ENCODE data around the gene AMZ1.
"Not testable (repeated sequence)": the region's sequence is repeated elsewhere in the genome, so short reads cannot be mapped to it uniquely, and the experiment has no call there.

AMZ1 gene

DNA sequence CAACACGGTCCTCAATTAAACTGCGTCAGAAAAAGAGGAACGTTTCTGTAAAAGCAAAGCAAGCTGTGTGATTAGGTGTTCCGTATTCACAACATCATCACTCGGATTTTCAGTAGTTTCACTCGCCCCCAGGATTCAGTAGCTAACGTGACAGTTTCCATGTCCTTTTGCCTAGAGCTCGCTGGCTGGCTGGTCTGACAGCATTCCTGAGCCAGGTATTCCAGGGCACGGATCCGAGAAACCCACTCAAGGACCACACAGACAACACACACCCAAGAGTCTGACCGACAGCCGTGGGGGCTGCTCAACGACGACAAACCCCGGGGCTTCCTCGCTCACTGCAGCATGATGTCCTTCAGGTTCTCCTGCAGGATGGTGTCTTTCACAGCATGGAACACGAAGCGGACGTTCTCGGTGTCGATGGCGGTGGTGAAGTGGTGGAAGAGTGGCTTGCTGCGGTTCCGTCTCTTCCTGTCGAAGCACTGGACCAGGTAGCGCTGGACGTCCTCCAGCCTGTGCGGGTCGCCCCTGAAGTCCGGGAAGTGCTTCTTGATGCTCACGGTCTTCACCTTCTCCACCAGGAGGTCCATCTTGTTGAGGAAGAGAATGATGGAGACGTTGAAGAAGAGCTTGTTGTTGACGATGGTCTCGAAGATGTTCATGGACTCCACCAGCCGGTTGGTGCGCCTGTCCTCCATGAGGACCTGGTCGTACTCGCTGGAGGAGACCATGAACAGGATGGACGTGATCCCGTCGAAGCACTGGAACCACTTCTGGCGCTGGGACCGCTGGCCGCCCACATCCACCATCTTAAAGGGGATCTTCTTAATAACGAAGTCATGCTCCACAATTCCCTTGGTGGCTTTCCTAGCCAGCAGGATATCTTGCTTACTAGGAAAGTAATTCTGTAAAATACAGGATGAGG is 43.1 kb downstream of the AMZ1 start:
- Histone ChIP-seq H3K4me1 (ENCODE audit: control insufficient read depth, insufficient read depth, low read length, poor library complexity, severe bottlenecking) (peaks cover 6% of the 10 kb centered on the region), H3K36me3 (ENCODE audit: control insufficient read depth, insufficient read depth, low read length) (peaks cover 69% of the 10 kb centered on the region), H3K27ac (ENCODE audit: low read depth, low read length, severe bottlenecking) (no peak overlapping the region), H3K9me3 (ENCODE audit: control insufficient read depth, low read length) (no peaks in the 10 kb centered on the region), H3K4me3 (ENCODE audit: extremely low read depth, insufficient read depth, low read length, poor library complexity, severe bottlenecking) (no peak overlapping the region)
- 95 to 96% methylated on average over 34 to 42 of the region's 45 CpGs for WGBS, 2 experiments (ENCODE audit: insufficient coverage in 2 of 2)

DNA sequence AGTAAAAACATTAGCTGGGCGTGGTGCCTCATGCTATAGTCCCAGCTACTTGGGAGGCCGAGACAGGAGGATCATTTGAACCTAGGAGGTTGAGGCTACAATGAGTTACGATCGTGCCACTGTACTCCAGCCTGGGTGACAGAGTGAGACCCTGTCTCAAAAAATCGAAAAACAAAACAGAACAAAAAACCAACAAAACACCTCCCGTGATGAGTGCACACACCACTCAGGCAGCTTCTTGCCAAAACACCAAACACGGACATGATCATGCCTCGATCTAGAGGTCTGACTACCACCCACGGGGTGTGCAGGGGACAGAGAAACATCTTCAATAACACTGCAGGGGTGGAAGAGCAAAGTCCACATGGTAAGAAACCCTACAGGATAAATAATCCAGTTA is 44.4 kb downstream of the AMZ1 start:
- WGBS, 2 experiments (ENCODE audit: insufficient coverage in 2 of 2) = 96 to 97% methylated on average over 8 to 9 of the region's 9 CpGs
- Histone ChIP-seq H3K4me3 (ENCODE audit: extremely low read depth, insufficient read depth, low read length, poor library complexity, severe bottlenecking) (no peak overlapping the region), H3K4me1 (ENCODE audit: control insufficient read depth, insufficient read depth, low read length, poor library complexity, severe bottlenecking) (peaks cover 6% of the 10 kb centered on the region), H3K9me3 (ENCODE audit: control insufficient read depth, low read length) (no peaks in the 10 kb centered on the region), H3K27ac (ENCODE audit: low read depth, low read length, severe bottlenecking) (no peak overlapping the region), H3K36me3 (ENCODE audit: control insufficient read depth, insufficient read depth, low read length) (peaks cover 63% of the 10 kb centered on the region)

DNA sequence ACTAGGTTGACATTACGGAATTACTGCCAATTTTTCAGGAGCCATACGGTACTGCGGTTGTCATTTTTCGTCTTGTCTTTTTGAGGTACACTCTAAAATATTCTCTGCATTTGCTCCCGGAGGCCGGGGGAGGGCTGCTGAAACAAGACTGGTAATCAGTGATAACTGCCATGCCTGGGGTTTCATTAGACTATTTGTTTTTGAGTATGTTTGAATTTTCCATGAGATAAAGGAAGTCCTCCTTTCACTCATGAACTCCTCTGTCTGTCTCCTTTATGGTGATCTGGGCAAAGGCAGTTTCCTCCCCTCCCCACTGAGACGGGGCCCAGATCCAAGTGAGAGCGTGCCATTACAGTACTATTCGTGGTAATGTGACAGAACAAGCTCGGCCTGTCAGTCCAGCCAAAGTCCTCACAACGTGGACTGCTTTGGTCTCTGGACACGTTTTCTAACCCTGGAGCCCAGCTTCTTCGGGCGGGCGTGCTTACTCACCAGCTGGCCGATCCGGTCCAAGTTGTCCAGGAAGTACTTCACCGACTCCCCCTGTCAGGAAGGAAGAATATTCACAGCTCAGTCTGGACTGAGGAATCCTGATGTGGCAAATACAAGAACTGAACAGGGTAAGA is 45.1 kb downstream of the AMZ1 start:
- H3K4me1 ChIP-seq (ENCODE audit: control insufficient read depth, insufficient read depth, low read length, poor library complexity, severe bottlenecking) = peaks cover 6% of the 10 kb centered on the region
- H3K36me3 ChIP-seq (ENCODE audit: control insufficient read depth, insufficient read depth, low read length) = peaks cover 61% of the 10 kb centered on the region
- 93% methylated on average over 16 to 18 of the region's 18 CpGs for WGBS, 2 experiments (ENCODE audit: insufficient coverage in 2 of 2)
- H3K4me3 ChIP-seq (ENCODE audit: extremely low read depth, insufficient read depth, low read length, poor library complexity, severe bottlenecking) = no peak overlapping the region
- H3K27ac ChIP-seq (ENCODE audit: low read depth, low read length, severe bottlenecking) = no peak overlapping the region
- H3K9me3 ChIP-seq (ENCODE audit: control insufficient read depth, low read length) = no peaks in the 10 kb centered on the region

DNA sequence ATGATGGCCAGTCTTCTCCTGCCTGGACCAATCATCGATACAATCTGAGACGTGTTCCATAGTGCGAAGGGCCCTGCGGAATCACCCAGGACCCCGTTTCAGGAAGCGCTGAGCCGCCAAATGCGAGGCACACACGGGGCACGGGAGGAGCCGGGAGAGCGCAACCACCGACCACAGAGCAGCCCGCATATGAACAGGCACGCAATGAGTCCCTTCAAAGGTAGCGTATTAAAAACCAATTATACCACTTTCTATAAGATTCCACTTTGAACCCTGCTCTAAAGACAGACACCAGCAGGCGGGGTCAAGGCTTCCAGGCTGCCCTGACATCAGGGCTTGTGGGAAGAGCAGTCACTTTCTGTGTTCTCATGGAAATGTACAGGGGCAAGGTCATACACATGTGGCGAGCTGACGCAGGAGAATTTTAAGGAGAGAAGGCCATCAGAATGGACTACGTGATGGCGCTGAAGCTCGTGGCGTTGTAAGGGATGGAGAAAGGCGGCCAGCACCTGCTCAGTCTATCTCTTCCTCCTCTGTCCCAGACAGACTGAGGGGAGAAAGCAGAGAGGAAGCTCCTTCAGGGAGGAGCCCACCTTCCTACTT is 46.2 kb downstream of the AMZ1 start:
- peaks cover 60% of the 10 kb centered on the region for H3K36me3 ChIP-seq (ENCODE audit: control insufficient read depth, insufficient read depth, low read length)
- no peak overlapping the region for H3K4me3 ChIP-seq (ENCODE audit: extremely low read depth, insufficient read depth, low read length, poor library complexity, severe bottlenecking)
- H3K27ac ChIP-seq (ENCODE audit: low read depth, low read length, severe bottlenecking) = no peak overlapping the region
- H3K4me1 ChIP-seq (ENCODE audit: control insufficient read depth, insufficient read depth, low read length, poor library complexity, severe bottlenecking) = peaks cover 6% of the 10 kb centered on the region
- H3K9me3 ChIP-seq (ENCODE audit: control insufficient read depth, low read length) = no peaks in the 10 kb centered on the region
- WGBS, 2 experiments (ENCODE audit: insufficient coverage in 2 of 2) = 95 to 96% methylated on average over 17 to 23 of the region's 24 CpGs

DNA sequence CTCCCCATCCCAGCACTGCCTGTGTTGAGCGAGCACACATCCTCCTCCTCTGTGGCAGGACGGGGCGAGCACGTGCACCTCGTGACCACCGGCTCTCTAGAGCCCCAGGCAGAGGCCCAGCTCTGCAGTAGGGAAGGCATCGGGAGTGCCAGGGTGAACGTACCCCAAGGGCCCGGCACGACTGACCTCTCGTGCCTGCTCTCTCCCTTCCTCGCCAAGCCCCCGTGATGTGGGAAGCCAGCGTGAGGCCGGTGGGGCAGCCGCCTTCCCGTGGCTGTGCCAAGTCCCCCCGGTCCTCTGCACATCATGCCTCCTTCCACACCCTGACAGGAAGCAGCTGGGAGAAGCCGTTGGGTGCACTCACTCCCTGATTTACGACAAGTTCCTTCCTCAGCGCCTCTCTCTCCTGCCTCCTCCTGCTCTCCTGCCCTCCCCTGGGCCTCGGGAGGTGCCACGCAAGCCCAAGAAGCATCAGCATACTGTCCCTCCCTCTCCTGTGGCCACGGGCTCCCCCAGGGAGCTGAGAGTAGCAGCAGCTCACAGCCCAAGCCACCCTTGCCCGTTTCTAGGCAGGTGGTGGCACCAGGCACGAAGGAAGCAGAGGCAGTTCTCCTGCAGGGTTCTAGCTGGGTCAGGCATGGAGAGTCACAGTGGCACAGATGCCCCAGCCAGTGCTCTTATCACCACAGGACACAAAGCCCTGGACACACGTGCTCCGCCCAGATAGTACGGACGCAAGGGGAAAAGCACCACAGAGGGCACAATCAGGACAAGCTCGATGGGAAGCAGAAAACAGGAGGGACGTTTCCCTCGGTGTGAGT is 47.0 kb downstream of the AMZ1 start:
- Histone ChIP-seq H3K4me1 (ENCODE audit: control insufficient read depth, insufficient read depth, low read length, poor library complexity, severe bottlenecking) (peaks cover 6% of the 10 kb centered on the region), H3K4me3 (ENCODE audit: extremely low read depth, insufficient read depth, low read length, poor library complexity, severe bottlenecking) (no peak overlapping the region), H3K9me3 (ENCODE audit: control insufficient read depth, low read length) (no peaks in the 10 kb centered on the region), H3K27ac (ENCODE audit: low read depth, low read length, severe bottlenecking) (no peak overlapping the region), H3K36me3 (ENCODE audit: control insufficient read depth, insufficient read depth, low read length) (peaks cover 56% of the 10 kb centered on the region)
- 89 to 93% methylated on average over 17 to 30 of the region's 33 CpGs for WGBS, 2 experiments (ENCODE audit: insufficient coverage in 2 of 2)

DNA sequence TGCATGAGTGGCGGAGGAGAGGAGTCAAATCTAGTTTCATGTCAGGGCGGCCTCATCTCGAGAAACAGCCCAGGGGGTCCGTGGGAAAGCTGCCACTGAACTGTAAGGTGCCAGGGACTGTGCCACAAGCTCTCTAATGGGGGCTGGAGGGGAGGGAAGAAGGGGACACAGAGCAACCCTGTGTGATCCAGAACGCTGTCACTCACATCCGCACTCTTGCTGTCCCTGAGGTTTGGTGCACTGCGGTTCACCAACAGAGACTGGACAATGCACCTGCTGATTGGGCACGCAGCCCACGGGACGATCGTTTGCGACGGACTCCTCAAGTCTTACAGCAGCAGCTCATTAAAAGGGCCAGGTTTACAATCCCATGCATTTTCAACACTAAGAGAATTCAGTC is 47.7 kb downstream of the AMZ1 start:
- H3K4me1 ChIP-seq (ENCODE audit: control insufficient read depth, insufficient read depth, low read length, poor library complexity, severe bottlenecking) = peaks cover 6% of the 10 kb centered on the region
- no peak overlapping the region for H3K4me3 ChIP-seq (ENCODE audit: extremely low read depth, insufficient read depth, low read length, poor library complexity, severe bottlenecking)
- no peaks in the 10 kb centered on the region for H3K9me3 ChIP-seq (ENCODE audit: control insufficient read depth, low read length)
- 96 to 98% methylated on average over 13 of the region's 13 CpGs for WGBS, 2 experiments (ENCODE audit: insufficient coverage in 2 of 2)
- no peak overlapping the region for H3K27ac ChIP-seq (ENCODE audit: low read depth, low read length, severe bottlenecking)
- peaks cover 49% of the 10 kb centered on the region for H3K36me3 ChIP-seq (ENCODE audit: control insufficient read depth, insufficient read depth, low read length)

DNA sequence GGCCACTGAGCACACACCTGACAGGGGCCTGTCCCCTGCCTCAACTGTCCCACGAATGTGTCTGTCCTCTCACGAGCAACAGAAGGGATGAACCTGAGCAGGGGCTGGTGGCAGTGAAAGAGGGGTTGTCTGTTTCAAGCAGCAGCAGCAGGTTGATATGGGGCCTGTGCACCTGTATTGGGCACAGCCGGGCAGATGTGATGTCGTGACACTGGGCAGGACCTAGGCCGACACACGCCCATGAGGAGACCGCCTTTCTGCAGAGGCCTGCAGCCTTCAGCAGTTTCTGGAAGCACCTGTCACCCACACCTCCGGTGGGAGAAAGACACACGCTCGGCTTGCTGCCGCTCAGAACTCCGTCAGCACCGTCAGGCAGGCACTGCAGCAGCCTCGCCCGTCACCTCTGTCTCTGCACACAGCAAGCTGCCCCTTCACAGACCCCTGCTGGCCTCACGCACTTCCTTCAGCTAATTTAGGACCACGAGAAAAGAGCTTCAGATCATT is 48.5 kb downstream of the AMZ1 start:
- peaks cover 6% of the 10 kb centered on the region for H3K4me1 ChIP-seq (ENCODE audit: control insufficient read depth, insufficient read depth, low read length, poor library complexity, severe bottlenecking)
- H3K9me3 ChIP-seq (ENCODE audit: control insufficient read depth, low read length) = no peaks in the 10 kb centered on the region
- H3K36me3 ChIP-seq (ENCODE audit: control insufficient read depth, insufficient read depth, low read length) = peaks cover 49% of the 10 kb centered on the region
- H3K27ac ChIP-seq (ENCODE audit: low read depth, low read length, severe bottlenecking) = no peak overlapping the region
- no peak overlapping the region for H3K4me3 ChIP-seq (ENCODE audit: extremely low read depth, insufficient read depth, low read length, poor library complexity, severe bottlenecking)
- 92 to 94% methylated on average over 17 of the region's 17 CpGs for WGBS, 2 experiments (ENCODE audit: insufficient coverage in 2 of 2)

DNA sequence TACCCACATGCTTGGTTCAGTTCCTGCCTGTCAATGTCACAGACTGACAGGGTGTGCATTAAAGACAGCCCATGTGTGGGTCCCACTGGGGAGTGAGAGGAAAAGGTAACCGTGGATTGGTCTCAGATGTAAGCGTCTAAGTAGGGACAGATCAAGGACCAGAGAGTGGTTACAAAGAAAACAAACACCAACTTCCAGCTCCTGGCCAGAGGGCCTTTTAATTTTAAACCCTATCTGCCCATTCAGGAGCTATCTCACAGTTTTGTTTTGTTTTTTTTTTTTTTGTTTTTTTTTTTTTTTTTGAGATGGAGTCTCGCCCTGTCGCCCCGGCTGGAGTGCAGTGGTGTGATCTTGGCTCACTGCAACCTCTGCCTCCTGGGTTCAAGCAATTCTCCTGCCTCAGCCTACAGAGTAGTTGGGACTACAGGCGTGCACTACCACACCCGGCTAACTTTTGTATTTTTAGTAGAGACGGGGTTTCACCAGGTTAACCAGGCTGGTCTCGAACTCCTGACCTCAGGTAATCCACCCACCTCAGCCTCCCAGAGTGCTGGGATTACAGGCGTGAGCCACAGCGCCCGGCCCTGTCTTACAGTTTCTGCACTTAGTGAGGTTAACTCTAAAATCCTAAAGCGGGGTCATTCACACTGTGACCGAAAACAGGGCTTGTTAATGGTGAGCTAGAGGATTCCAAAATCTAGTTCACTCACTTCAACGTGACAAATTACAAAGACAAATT is 49.2 kb downstream of the AMZ1 start:
- H3K4me1 ChIP-seq (ENCODE audit: control insufficient read depth, insufficient read depth, low read length, poor library complexity, severe bottlenecking); H3K4me3 ChIP-seq (ENCODE audit: extremely low read depth, insufficient read depth, low read length, poor library complexity, severe bottlenecking); H3K27ac ChIP-seq (ENCODE audit: low read depth, low read length, severe bottlenecking); H3K9me3 ChIP-seq (ENCODE audit: control insufficient read depth, low read length): not testable (repeated sequence)
- peaks cover 43% of the 10 kb centered on the region for H3K36me3 ChIP-seq (ENCODE audit: control insufficient read depth, insufficient read depth, low read length)
- 93 to 98% methylated on average over 10 to 11 of the region's 15 CpGs for WGBS, 2 experiments (ENCODE audit: insufficient coverage in 2 of 2)

DNA sequence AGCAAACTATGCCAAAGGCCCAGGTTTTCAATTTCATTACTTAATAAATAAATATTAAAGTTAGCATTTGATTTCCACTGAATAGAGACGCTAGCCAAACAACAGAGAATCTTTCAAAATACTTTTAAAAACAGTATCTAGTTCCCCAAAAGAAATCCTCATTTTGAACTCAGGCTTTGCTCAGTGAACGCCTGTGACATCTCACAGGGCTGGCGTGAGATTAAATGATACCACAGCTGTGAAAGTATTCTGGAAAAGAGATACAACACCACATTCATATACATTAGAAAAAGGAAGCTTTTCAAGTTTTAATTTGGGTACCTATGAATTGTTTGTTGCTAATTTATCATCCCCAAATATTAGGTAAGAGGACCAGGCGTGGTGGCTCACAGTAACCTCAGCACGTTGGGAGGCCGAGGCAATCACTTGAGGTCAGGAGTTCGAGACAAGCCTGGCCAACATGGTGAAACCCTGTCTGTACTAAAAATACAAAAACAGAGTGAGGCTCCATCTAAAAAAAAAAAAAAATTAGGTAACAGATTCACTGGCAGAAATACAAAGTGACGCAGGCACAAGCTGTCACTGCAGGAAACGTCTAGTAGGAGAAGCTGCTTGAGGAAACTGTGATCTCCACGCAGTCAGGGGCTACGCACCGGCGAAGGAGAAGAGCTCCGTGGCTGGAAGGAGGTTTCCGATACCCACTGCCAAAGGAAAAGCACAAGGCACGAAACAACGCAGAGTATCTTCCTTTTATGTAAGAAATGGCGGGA is 50.0 kb downstream of the AMZ1 start:
- Histone ChIP-seq H3K4me1 (ENCODE audit: control insufficient read depth, insufficient read depth, low read length, poor library complexity, severe bottlenecking) (peaks cover 6% of the 10 kb centered on the region), H3K4me3 (ENCODE audit: extremely low read depth, insufficient read depth, low read length, poor library complexity, severe bottlenecking) (no peak overlapping the region), H3K27ac (ENCODE audit: low read depth, low read length, severe bottlenecking) (no peak overlapping the region), H3K9me3 (ENCODE audit: control insufficient read depth, low read length) (peaks cover 3% of the 10 kb centered on the region), H3K36me3 (ENCODE audit: control insufficient read depth, insufficient read depth, low read length) (peaks cover 37% of the 10 kb centered on the region)
- 93 to 95% methylated on average over 15 to 16 of the region's 18 CpGs for WGBS, 2 experiments (ENCODE audit: insufficient coverage in 2 of 2)

All from mesodermal cell (in vitro differentiated cells).